Pericardium fibroblast (primary cell): Measurements from ENCODE around the gene SEMA3F. TPM values are rescaled to one million over a fixed set of nuclear protein-coding genes. Genes with fewer than 3 reads are reported as not detected.

Experiments used
- total RNA-seq: library from RNA; depleted of rRNA; stranded (reverse); fragments of >200 nt; gene quantifications from 2 replicates; pipeline ENCODE4 v1.2.3, GENCODE V29; 2015

The SEMA3F gene
- 26.8 and 43.8 TPM in 2 replicates for total RNA-seq

DNA sequence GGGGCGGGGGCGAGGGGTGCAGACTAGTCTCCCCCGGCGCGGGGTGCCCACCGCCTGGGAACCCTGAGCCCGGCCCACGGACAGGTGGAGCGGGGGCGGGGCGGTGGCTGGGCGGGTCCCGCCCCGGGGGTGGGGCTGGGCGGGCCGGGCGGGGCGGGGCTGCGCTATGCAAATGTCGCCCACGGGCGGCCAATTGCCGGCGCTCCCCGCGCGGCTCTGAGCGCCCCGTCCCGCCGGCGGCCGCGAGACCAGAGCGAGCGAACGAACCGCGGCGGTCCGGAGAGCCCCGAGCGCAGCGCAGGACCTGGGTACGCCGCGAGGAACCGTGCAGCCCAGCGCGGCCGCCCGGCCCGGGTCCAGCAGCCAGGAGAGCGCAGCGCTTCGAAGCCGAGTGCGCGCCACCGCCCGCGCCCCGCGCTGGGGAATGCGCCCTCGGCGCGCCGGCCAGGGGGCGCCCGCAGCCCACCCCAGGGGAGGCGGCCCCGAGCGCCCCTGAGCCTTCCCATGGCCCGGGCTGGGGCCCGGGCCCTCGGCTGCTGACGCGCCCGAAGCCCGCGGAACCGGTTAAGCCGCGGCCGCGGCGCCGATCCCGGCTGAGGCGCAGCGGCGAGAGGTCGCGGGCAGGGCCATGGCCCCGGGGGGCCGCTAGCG is at the start of gene SEMA3F:
SEMA3F (plus strand) TSS at position 485 of the 651 bp plus-strand sequence. CDS start 4,299 bp downstream, outside the sequence.

DNA sequence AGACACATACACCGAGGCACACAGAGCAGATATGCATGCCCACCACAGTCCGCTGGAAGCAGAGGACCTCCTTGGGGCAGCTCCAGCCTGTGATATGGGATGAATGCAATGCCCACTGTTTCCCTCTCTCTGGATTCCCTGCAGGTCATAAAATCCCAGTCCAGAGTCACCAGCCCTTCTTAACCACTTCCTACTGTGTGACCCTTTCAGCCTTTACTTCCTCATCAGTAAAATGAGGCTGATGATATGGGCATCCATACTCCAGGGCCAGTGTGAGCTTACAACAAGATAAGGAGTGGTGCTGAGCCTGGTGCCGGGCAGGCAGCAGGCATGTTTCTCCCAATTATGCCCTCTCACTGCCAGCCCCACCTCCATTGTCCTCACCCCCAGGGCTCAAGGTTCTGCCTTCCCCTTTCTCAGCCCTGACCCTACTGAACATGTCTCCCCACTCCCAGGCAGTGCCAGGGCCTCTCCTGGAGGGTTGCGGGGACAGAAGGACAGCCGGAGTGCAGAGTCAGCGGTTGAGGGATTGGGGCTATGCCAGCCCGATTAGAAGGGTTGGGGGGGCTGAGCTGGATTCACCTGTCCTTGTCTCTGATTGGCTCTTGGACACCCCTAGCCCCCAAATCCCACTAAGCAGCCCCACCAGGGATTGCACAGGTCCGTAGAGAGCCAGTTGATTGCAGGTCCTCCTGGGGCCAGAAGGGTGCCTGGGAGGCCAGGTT is 36.0 kb downstream of the SEMA3F start, which contains the start of gene GNAT1:
GNAT1 (plus strand) TSS at position 675 of the 725 bp plus-strand sequence. CDS start 116 bp downstream, outside the sequence.

DNA sequence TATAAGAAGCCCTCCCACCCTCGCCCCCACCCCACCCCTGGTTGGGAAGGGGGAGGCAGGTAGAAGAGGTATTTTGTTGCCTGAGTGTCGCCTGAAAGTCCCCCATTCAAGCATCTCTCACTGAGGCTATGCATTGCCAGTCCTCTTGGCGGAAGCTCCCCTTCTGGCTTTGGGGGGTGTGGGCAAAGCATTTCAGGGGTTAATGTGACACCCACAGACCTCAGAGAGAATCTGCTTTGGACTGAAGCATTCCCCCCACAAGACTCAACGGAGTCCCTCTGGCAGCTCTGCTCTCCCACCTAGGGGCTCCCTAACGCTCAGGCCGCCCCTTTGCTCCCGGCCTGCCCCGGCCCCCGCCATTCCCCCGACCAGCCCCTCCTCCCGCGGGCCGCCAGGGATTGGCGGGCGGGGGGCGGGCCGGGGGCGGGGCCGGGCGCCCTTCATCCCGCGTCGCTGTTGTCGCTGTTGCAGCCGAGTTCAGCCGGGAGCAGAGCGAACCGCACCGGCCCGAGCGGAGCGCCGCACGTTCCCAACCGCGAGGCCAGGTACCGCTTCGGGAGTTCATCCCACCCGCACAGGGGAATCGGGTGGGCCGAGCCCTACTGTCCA is 49.8 kb downstream of the SEMA3F start, which contains the start of gene SLC38A3:
SLC38A3 (plus strand) TSS at position 468 of the 609 bp plus-strand sequence. CDS start 8,929 bp downstream, outside the sequence.

DNA sequence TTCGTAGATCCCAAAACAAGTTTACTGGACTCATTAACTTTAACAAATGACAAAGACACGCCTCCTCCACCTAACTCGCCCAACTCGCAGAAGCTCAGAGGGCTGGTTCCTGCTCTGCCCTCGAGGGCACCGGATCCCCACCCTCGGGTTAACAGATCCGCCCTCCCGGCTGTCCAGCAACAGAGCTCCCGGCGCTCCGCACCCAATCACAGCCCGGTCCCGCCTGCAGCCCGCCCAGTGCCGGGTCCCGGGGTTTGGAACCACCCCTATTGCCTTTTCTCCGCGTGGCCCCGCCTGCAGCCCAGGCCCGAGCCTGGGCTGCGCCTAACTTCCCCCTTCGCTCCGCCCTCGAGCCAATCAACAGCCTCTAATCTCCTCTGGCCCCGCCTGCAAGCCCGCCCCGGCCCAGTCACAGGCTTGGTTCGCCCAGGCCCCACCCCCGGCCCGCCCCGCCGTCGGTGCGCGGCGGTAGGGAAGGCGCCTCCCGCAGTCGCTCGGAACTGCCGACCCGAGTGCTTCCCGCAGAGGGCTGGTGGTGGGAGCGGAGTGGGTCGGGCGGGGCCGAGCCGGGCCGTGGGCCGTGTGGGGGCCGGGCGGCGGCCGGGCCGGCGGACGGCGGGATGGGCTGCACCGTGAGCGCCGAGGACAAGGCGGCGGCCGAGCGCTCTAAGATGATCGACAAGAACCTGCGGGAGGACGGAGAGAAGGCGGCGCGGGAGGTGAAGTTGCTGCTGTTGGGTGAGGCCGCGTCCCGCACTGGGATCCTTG is 80.8 kb downstream of the SEMA3F start, which contains the start of gene GNAI2:
GNAI2 (plus strand) TSS at position 489 of the 768 bp plus-strand sequence; CDS start at position 621, 132 bp downstream.

Other genes with a start within 250 kb of the SEMA3F start
- gene MON1A, start 225.5 kb upstream of the SEMA3F start, total RNA-seq = 8.9 and 11.3 TPM in 2 replicates
- 32.2 and 34.6 TPM in 2 replicates for gene RBM6, start 215.2 kb upstream of the SEMA3F start, total RNA-seq
- gene RBM5, start 66.4 kb upstream of the SEMA3F start, total RNA-seq = 67.0 and 69.3 TPM in 2 replicates
- not detected in 2 replicates for gene GNAT1, start 36.3 kb downstream of the SEMA3F start, total RNA-seq
- not detected in 2 replicates for gene SLC38A3, start 49.9 kb downstream of the SEMA3F start, total RNA-seq
- gene GNAI2, start 80.9 kb downstream of the SEMA3F start, total RNA-seq = 188 and 248 TPM in 2 replicates
- 10.6 and 16.0 TPM in 2 replicates for gene SEMA3B, start 113.8 kb downstream of the SEMA3F start, total RNA-seq
- not detected in 2 replicates for gene LSMEM2, start 123.8 kb downstream of the SEMA3F start, total RNA-seq
- gene IFRD2, start 137.1 kb downstream of the SEMA3F start, total RNA-seq = 34.2 and 53.7 TPM in 2 replicates
- gene HYAL3, start 144.1 kb downstream of the SEMA3F start, total RNA-seq = 6.0 and 8.1 TPM in 2 replicates
- gene NAA80, start 144.1 kb downstream of the SEMA3F start, total RNA-seq = 13.7 and 17.3 TPM in 2 replicates
- 4.0 and 5.5 TPM in 2 replicates for gene HYAL1, start 148.2 kb downstream of the SEMA3F start, total RNA-seq
- 59.3 and 80.8 TPM in 2 replicates for gene HYAL2, start 167.4 kb downstream of the SEMA3F start, total RNA-seq
- 14.5 and 30.7 TPM in 2 replicates for gene TUSC2, start 172.9 kb downstream of the SEMA3F start, total RNA-seq
- gene RASSF1, start 185.5 kb downstream of the SEMA3F start, total RNA-seq = 41.5 and 43.5 TPM in 2 replicates
- 0.34 and 1.1 TPM in 2 replicates for gene ZMYND10, start 190.4 kb downstream of the SEMA3F start, total RNA-seq
- 12.1 and 13.2 TPM in 2 replicates for gene NPRL2, start 195.5 kb downstream of the SEMA3F start, total RNA-seq
- gene CYB561D2, start 195.5 kb downstream of the SEMA3F start, total RNA-seq = 20.8 and 35.2 TPM in 2 replicates
- gene TMEM115, start 204.2 kb downstream of the SEMA3F start, total RNA-seq = 69.1 and 93.9 TPM in 2 replicates